B cell (primary cell): ENCODE results near the gene NTM. TPM values are rescaled to one million over a fixed set of nuclear protein-coding genes. Genes with fewer than 3 reads are reported as not detected.

Source experiments
- ATAC-seq: fragments of 200-7000 bp; cut with Tn5 transposase; one replicate; pipeline ENCODE4 v1.10.0; 2021; ENCODE audit warnings: low read depth, mild to moderate bottlenecking, moderate number of reproducible peaks, moderate library complexity
- CTCF ChIA-PET: fragments of 350-600 bp; sonication (Branson Sonifier 250); formaldehyde crosslinking; loops from one replicate; lab custom pipeline; 2021; ENCODE audit warnings: antibody characterized with exemption, inconsistent platforms; lab: Charles Lee
- POLR2A ChIA-PET: fragments of 350-600 bp; sonication (Branson Sonifier 250); formaldehyde crosslinking; loops from one replicate; lab custom pipeline; 2021; ENCODE audit warnings: antibody characterized with exemption; lab: Charles Lee
- DNase-seq: peaks from one replicate; pipeline ENCODE4 v3.0.0; 2013
- H2AFZ ChIP-seq: 2 replicates; pipeline ENCODE4 v1.6.1; 2012; ENCODE audit warnings: mild to moderate bottlenecking, low read depth, low read length; ENCODE audit not compliant: insufficient read depth, poor library complexity, severe bottlenecking
- H3K27ac ChIP-seq, 2 donors: 1 replicate in 1 of 2; 2 replicates in 1 of 2; pipeline ENCODE4 v1.5.1; 2012 to 2013; ENCODE audit warnings: low read length in 2 of 2, mild to moderate bottlenecking in 2 of 2, moderate library complexity in 1 of 2
- H3K27me3 ChIP-seq, 4 experiments: fragments of 200-600 bp in 1 of 4; sonication (generic) in 1 of 4; replicated peaks in 1 of 4; 1 replicate in 2 of 4; 2 replicates in 2 of 4; pipeline versions ENCODE4 v1.6.1 to v1.7.0; 2013 to 2016; ENCODE audit warnings: low read length in 3 of 4, mild to moderate bottlenecking in 2 of 4, mixed read lengths in 1 of 4, moderate library complexity in 1 of 4; ENCODE audit not compliant: insufficient read depth in 4 of 4, control insufficient read depth in 3 of 4; ENCODE audit errors: control extremely low read depth in 1 of 4
- H3K36me3 ChIP-seq, 2 experiments: replicated peaks in 1 of 2; 1 replicate in 1 of 2; 2 replicates in 1 of 2; pipeline versions ENCODE4 v1.6.1 to v1.7.1; 2013; ENCODE audit warnings: low read length in 1 of 2; ENCODE audit not compliant: insufficient read depth in 2 of 2, control insufficient read depth in 1 of 2; ENCODE audit errors: control extremely low read depth in 1 of 2, extremely low read depth in 1 of 2
- H3K4me1 ChIP-seq, 2 donors: fragments of 200-600 bp in 1 of 2; sonication (generic) in 1 of 2; 1 replicate in 1 of 2; 2 replicates in 1 of 2; pipeline versions ENCODE4 v1.5.1 to v1.6.1; 2013 to 2017; ENCODE audit warnings: low read length in 2 of 2; ENCODE audit not compliant: control insufficient read depth in 2 of 2, insufficient read depth in 2 of 2
- H3K4me2 ChIP-seq: replicated peaks from 2 replicates; pipeline ENCODE3; 2012; ENCODE audit warnings: mild to moderate bottlenecking, low read depth, low read length; ENCODE audit not compliant: poor library complexity, severe bottlenecking
- H3K4me3 ChIP-seq, 5 experiments: fragments of 200-600 bp in 1 of 5; sonication (generic) in 1 of 5; 1 replicate in 3 of 5; 2 replicates in 2 of 5; pipeline versions ENCODE4 v1.5.1 to v1.7.0; 2011 to 2016; ENCODE audit warnings: low read length in 4 of 5, mild to moderate bottlenecking in 4 of 5, low read depth in 2 of 5, control low read depth in 1 of 5, moderate library complexity in 1 of 5; ENCODE audit not compliant: insufficient read depth in 1 of 5; ENCODE audit errors: control extremely low read depth in 1 of 5, extremely low read depth in 1 of 5
- H3K79me2 ChIP-seq: fragments of 200-600 bp; sonication (generic); one replicate; pipeline ENCODE4 v1.6.0; 2016; ENCODE audit warnings: low read length; ENCODE audit not compliant: control insufficient read depth, insufficient read depth
- H3K9ac ChIP-seq: fragments of 200-600 bp; sonication (generic); 2 replicates; pipeline ENCODE4 v1.6.1; 2017; ENCODE audit warnings: mild to moderate bottlenecking, low read length, moderate library complexity
- H3K9me3 ChIP-seq, 3 donors: one replicate each; pipeline versions ENCODE4 v1.6.1 to v1.7.1; 2013; ENCODE audit warnings: low read length in 2 of 3; ENCODE audit not compliant: control insufficient read depth in 2 of 3, insufficient read depth in 1 of 3; ENCODE audit errors: control extremely low read depth in 1 of 3
- H4K20me1 ChIP-seq: 2 replicates; pipeline ENCODE4 v1.6.0; 2012; ENCODE audit warnings: mild to moderate bottlenecking, low read length; ENCODE audit not compliant: insufficient read depth, control insufficient read depth, poor library complexity, severe bottlenecking
- H3K27ac Mint-ChIP-seq: one replicate; pipeline ENCODE4 v1.8.0; 2021; ENCODE audit warnings: mixed read lengths
- H3K27me3 Mint-ChIP-seq: one replicate; pipeline ENCODE4 v1.8.0; 2021; ENCODE audit warnings: mixed read lengths
- H3K4me1 Mint-ChIP-seq: one replicate; pipeline ENCODE4 v1.8.0; 2021; ENCODE audit warnings: mixed read lengths
- H3K4me3 Mint-ChIP-seq: one replicate; pipeline ENCODE4 v1.8.0; 2021; ENCODE audit warnings: mixed read lengths
- H3K9me3 Mint-ChIP-seq: one replicate; pipeline ENCODE4 v1.8.0; 2022; ENCODE audit warnings: mixed read lengths; ENCODE audit not compliant: insufficient read depth
- EZH2 ChIP-seq: IDR thresholded peaks from 2 replicates; pipeline ENCODE4 v1.6.1; 2012; ENCODE audit warnings: borderline replicate concordance, low read depth, mild to moderate bottlenecking, moderate library complexity, low read length; ENCODE audit not compliant: insufficient read depth, poor library complexity, severe bottlenecking
- WGBS: methylation state at CpG from one replicate; pipeline ENCODE4 v1.1.5; 2013; ENCODE audit warnings: missing lambda C conversion rate; ENCODE audit not compliant: insufficient coverage; 5-methylcytosine and 5-hydroxymethylcytosine counted together
- intact Hi-C: fragments of 100-400 bp; cut with micrococcal nuclease; formaldehyde crosslinking; loops from one replicate; pipeline ENCODE4 v1.10.0; 2022
- polyA plus RNA-seq: library from polyadenylated mRNA; depleted of rRNA; stranded (reverse); fragments of >200 nt; gene quantifications from 2 replicates; pipeline ENCODE4 v1.2.3, GENCODE V29; 2012
- total RNA-seq, 2 donors: library from RNA; stranded (reverse); fragments of 120-200 nt in 1 of 2; gene quantifications; 1 replicate in 1 of 2; 2 replicates in 1 of 2; pipeline versions ENCODE4 v1.2.3 to v1.2.4, GENCODE V29; 2013 to 2022
- TF ChIP-seq, protein P1 (sequence below): fragments of 200-600 bp; IDR thresholded peaks from one replicate; pipeline ENCODE4 v1.8.0; 2022; ENCODE audit warnings: antibody characterized with exemption, mild to moderate bottlenecking

NTM gene
- total and polyA plus RNA-seq, 2 donors (not counting 1 experiment from before 2014, with no cell fraction given): not detected

DNA sequence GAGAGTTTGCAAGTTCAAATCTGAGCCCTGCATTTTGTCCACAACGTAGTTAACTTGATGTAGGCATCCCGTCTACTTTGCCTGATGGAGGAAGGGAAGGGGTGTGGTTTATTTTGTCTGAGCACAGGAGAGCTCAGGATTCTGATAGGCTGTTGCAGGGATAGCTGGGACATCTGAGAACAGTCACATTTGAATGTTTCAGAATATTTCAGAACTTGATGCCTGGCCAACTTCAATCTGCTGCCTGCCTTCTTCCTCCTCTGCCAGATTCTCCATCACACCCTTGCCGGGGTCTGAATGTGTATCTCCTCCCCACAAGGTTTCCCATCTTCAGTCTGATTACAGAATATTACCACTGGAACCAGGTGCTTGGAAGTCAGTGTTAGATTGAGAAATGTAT, 51.6 kb downstream of the NTM start:
- H3K79me2 ChIP-seq: no peaks in the 10 kb centered on the region
- DNase-seq: no peak
- TF ChIP-seq, protein P1, sequence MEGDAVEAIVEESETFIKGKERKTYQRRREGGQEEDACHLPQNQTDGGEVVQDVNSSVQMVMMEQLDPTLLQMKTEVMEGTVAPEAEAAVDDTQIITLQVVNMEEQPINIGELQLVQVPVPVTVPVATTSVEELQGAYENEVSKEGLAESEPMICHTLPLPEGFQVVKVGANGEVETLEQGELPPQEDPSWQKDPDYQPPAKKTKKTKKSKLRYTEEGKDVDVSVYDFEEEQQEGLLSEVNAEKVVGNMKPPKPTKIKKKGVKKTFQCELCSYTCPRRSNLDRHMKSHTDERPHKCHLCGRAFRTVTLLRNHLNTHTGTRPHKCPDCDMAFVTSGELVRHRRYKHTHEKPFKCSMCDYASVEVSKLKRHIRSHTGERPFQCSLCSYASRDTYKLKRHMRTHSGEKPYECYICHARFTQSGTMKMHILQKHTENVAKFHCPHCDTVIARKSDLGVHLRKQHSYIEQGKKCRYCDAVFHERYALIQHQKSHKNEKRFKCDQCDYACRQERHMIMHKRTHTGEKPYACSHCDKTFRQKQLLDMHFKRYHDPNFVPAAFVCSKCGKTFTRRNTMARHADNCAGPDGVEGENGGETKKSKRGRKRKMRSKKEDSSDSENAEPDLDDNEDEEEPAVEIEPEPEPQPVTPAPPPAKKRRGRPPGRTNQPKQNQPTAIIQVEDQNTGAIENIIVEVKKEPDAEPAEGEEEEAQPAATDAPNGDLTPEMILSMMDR: no peak
- TF ChIP-seq EZH2: no peak
- ChIA-PET POLR2A (no interaction called here), CTCF (no interaction called here)
- WGBS: 38% methylated on average over 2 of the region's 3 CpGs
- H3K4me1 ChIP-seq: no peaks in the 10 kb centered on the region
- no peak for ATAC-seq
- no peak overlapping the region for H3K9ac ChIP-seq
- no peaks in the 10 kb centered on the region for H3K27me3 ChIP-seq
- Mint-ChIP-seq H3K9me3 (no peaks in the 10 kb centered on the region), H3K27ac (no peak overlapping the region), H3K4me3 (no peak overlapping the region), H3K4me1 (no peaks in the 10 kb centered on the region), H3K27me3 (no peaks in the 10 kb centered on the region)
- H3K4me3 ChIP-seq: no peak overlapping the region
- H3K36me3 ChIP-seq: no peaks in the 10 kb centered on the region
- no peak overlapping the region for H3K4me2 ChIP-seq
- H3K9me3 ChIP-seq: no peaks in the 10 kb centered on the region
- H3K27ac ChIP-seq: no peak overlapping the region
- no peaks in the 10 kb centered on the region for H4K20me1 ChIP-seq
- no peak overlapping the region for H2AFZ ChIP-seq
- intact Hi-C loops: no loop called here

DNA sequence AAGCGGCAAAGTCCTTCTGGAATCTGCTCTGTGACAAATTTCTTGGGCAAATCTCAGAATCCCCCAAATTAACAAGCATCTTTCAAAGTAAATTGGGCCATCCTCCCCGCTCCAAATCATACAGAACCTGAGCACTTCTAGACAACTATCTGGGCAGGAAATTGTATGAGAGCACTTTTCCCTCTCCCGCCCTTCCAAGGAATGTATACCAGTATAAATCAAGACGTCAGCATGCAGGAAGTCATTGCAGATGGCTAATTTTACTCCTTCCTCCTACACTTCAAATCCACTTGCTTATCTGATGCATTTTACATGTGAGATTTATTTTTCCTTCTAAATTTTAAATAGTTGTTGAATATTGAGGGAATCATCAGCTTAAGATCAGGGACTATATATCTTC, 52.1 kb downstream of the NTM start:
- CTCF ChIA-PET: no interaction called here
- Histone ChIP-seq H3K4me2 (no peak overlapping the region), H3K9me3 (no peaks in the 10 kb centered on the region), H3K27ac (no peak overlapping the region), H4K20me1 (no peaks in the 10 kb centered on the region), H3K4me3 (no peak overlapping the region), H3K27me3 (no peaks in the 10 kb centered on the region), H2AFZ (no peak overlapping the region), H3K9ac (no peak overlapping the region), H3K4me1 (no peaks in the 10 kb centered on the region), H3K36me3 (no peaks in the 10 kb centered on the region), H3K79me2 (no peaks in the 10 kb centered on the region)
- no peaks in the 10 kb centered on the region for H3K4me1 Mint-ChIP-seq
- H3K9me3 Mint-ChIP-seq: no peaks in the 10 kb centered on the region
- ATAC-seq (no peak), DNase-seq (no peak)
- WGBS: 30% methylated on average over 3 of the region's 4 CpGs
- intact Hi-C loops: no loop called here
- TF ChIP-seq EZH2: no peak
- TF ChIP-seq, protein P1: no peak
- no peaks in the 10 kb centered on the region for H3K27me3 Mint-ChIP-seq
- no peak overlapping the region for H3K27ac Mint-ChIP-seq
- POLR2A ChIA-PET: no interaction called here
- no peak overlapping the region for H3K4me3 Mint-ChIP-seq
